Measurements from ENCODE around the gene PAGE4.

DNA sequence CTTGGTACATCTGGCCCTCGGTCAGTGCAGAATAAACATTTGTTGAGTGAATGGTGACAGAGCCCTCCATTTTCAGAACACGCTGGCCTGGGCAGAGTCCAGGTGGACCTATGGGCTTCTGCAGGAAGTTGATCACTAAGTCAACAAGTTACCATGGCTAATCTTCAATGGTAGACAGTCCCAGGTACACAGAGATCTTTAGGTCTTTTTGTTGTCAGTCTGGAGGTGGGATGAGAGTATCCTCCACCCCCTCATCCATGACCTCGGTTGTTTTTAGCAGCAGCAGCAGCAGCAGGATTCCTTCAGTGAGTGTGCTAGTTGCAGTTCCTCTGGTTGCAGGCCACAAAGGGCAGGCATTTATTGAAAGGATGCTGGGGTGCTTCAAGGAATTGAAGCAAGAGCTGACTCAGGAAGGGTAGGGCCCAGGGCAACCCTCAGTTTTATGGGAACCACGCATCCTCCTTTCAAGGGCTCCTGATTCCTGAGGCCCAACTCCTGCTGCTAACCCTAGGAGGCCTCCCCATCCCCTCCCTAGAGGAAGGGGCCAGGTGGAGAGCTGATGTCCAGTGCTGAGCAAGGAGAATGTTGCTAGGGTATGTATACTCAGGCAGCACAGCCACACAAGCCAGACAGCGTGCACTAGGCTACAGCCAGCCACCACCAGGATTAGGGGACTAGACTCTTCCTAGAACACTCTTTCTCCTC is 48.4 kb downstream of the PAGE4 start:
- TF ChIP-seq POLR2AphosphoS5 (IDR thresholded peaks at IDR 0.05) = no peak
- TF ChIP-seq POLR2A (IDR thresholded peaks at IDR 0.05) = no peak
- TF ChIP-seq, protein P1, sequence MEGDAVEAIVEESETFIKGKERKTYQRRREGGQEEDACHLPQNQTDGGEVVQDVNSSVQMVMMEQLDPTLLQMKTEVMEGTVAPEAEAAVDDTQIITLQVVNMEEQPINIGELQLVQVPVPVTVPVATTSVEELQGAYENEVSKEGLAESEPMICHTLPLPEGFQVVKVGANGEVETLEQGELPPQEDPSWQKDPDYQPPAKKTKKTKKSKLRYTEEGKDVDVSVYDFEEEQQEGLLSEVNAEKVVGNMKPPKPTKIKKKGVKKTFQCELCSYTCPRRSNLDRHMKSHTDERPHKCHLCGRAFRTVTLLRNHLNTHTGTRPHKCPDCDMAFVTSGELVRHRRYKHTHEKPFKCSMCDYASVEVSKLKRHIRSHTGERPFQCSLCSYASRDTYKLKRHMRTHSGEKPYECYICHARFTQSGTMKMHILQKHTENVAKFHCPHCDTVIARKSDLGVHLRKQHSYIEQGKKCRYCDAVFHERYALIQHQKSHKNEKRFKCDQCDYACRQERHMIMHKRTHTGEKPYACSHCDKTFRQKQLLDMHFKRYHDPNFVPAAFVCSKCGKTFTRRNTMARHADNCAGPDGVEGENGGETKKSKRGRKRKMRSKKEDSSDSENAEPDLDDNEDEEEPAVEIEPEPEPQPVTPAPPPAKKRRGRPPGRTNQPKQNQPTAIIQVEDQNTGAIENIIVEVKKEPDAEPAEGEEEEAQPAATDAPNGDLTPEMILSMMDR (IDR thresholded peaks at IDR 0.05) = no peak

Measured in prostate gland (tissue), 2 donors.